C4-2B (cell line): Measurements from ENCODE around the gene IFIT1.

Experiments
- CTCF ChIP-seq: fragments of 450-650 bp; conservative IDR thresholded peaks from 2 replicates; pipeline ENCODE4 v1.5.1; 2017; ENCODE audit warnings: mild to moderate bottlenecking
- ZFX ChIP-seq: fragments of 450-650 bp; IDR thresholded peaks from 2 replicates; pipeline ENCODE4 v1.6.1; 2017

DNA sequence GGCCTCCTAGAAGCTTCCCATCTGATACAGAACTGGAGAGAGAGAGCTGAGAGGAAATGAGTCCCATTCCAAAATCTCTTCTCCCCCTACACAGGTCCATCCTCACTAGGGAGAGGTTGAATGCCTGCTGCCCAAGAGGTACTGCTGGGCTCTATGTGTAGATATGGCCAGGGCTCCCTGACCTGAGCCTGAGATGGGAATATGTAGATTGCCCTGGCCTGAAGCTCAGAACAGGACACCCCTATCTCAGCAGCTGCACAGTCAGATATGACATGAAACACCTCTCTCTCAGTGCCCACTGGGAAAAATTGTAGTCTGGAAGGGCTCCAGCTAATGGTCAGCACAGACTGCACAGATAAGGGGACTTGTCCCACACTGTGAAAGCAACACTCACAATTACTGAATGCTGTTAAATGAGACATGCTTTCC is 17.7 kb upstream of the IFIT1 start:
- TF ChIP-seq CTCF: no peak
- TF ChIP-seq ZFX: no peak
